GM10847 (cell line): ENCODE data around the gene TMX3.

Source experiments
- POLR2A ChIP-seq: IDR thresholded peaks from 2 replicates; pipeline ENCODE4 v1.6.1; 2011; ENCODE audit not compliant: insufficient read length; ENCODE audit errors: extremely low read depth

TMX3 gene

DNA sequence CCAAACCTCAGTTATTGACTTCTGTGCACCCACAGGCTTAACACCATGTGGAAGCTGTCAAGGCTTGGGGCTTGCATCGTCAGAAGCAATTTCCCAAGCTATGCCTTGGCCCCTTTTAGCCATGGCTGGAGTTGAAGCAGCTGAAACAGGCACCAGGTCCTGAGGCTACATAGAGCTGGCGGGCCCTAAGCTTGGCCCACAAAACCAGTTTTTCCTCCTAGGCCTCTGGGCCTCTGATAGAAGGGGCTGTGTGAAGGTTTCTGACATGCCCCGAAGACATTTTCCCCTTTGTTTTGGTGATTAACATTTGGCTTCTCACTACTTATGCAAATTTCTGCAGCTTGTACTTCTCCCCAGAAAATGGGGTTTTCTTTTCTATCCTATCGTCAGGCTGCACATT, 9.1 kb upstream of the TMX3 start:
- TF ChIP-seq POLR2A = no peak

DNA sequence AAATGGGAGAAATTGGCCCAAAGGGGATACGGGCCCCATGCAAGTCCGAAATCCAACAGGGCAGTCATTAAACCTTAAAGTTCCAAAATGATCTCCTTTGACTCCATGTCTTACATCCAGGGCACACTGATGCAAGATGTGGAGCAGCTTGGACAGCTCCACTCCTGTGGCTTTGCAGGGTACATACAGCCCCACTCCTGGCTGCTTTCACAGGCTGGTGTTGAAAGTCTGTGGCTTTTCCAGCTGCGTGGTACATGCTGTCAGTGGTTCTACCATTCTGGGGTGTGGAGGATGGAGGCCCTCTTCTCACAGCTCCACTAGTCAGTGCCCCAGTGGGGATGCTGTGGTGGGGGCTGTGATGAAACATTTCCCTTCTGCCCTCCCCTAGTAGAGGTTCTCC, 8.6 kb upstream of the TMX3 start:
- no peak for TF ChIP-seq POLR2A

DNA sequence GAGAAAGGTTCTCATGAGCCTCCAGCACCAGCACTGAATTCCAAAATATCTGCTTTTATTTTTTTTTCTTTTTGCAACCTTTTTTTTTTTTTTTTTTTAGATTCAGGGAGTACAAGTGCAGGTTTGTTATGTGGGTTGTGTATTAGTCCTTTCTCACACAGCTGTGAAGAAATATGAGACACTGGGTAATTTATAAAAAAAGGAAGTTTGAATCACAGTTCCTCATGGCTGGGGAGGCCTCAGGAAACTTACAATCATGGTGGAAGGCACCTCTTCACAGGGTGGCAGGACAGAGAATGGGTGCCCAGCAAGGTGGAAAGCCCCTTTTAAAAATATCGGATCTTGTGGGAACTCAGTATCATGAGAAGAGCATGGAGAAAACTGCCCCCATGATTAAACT, 7.9 kb upstream of the TMX3 start:
- TF ChIP-seq POLR2A = no peak

- no peak for TF ChIP-seq POLR2A
These were observed 7.0 kb upstream of the TMX3 start for GRCh38 chr18:68721681-68722583.

GRCh38 chr18:68714366-68714711, 569 bp downstream of the TMX3 start:
- no peak for TF ChIP-seq POLR2A

GRCh38 chr18:68713796-68714195, 1.1 kb downstream of the TMX3 start:
- TF ChIP-seq POLR2A = no peak

DNA sequence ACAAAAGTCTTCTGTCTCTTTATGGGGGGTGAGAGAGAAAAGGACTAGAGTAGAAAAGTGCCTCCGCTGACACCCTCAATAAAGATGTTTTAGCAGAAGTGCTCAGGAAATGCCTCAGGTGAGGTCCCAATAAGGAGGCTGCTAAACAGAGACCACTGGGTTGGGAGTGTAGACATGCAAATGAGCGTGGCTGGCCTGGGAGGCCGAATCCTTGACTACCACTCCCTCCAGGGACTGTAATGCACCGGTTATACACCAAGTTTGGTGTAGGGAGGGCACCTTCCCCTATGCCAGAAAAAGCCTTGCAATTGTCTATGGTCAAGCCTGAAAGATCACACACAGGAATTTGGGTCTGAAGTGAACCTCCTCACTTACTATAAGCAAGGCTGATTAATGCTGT, 1.8 kb downstream of the TMX3 start:
- TF ChIP-seq POLR2A = no peak

DNA sequence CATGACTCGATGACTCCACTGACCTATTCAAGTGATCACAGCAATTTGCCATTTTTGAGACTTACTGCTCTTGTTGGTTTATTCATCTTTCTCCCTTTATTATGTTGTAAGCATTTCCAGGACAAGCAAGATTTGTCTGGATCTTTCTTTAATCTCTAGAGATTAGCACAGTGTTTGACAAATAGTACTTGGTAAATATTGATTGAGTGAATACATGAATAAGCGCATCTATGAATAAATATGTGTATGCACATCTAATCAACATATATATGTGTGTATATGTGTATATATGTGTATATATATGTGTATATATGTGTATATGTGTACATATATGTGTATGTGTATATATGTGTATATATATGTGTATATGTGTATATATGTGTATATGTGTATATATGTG, 7.3 kb downstream of the TMX3 start:
- no peak for TF ChIP-seq POLR2A

- TF ChIP-seq POLR2A = no peak
These were observed 9.8 kb downstream of the TMX3 start for GRCh38 chr18:68705119-68705518.

DNA sequence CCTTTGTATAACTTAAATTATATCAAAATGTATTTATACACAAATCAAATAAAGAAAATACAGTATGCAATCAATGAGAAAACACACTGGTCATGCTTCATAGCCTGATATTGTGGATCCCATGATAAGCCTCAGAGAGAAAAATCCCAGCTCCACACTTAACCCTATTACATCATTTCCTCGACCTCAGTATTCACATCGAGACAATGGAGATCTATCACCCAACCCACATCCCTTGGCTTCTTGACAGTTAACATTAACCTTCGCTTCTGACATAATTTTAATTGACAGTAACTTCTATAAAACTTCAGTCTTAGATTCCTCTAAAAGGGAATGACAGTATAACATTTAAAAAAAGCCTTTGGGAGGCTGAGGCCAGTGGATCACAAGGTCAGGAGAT, 11.6 kb downstream of the TMX3 start:
- no peak for TF ChIP-seq POLR2A

DNA sequence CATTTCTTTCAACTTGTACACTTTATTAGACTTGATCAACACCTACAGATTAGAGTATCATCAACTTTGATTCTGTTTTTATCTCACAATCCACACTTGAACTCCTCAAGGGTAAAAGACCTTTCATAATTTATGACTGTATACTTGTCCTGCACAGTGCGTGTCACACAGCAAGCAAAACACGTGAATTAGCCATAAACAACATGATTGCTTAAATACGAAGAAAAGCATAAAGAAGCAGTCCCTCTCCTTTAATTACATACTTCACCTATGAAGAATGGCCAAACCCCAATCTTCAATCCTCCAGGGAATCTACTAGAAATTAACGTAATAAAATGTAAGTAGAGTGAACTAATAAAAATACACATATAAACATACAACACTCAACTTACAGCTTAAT, 13.6 kb downstream of the TMX3 start:
- no peak for TF ChIP-seq POLR2A

GRCh38 chr18:68699043-68699442, 15.9 kb downstream of the TMX3 start:
- no peak for TF ChIP-seq POLR2A

DNA sequence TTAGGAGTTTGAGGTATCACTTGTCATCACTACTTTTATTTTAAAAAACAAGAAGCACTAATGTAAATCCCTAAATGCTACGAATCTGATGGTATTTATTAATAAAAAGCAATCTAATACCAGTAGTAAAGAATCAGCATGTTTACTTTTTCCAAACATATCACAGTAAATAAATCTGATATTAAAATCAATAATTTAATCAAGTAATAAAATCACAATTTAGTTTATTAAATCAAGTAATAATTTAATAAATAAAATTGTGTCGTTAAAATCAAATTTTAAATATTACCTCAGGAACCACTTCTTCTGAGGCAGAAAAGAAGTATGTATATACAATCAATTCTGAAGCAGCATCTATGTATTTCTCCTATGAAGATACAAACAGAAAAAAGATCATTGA, 18.0 kb downstream of the TMX3 start:
- no peak for TF ChIP-seq POLR2A

DNA sequence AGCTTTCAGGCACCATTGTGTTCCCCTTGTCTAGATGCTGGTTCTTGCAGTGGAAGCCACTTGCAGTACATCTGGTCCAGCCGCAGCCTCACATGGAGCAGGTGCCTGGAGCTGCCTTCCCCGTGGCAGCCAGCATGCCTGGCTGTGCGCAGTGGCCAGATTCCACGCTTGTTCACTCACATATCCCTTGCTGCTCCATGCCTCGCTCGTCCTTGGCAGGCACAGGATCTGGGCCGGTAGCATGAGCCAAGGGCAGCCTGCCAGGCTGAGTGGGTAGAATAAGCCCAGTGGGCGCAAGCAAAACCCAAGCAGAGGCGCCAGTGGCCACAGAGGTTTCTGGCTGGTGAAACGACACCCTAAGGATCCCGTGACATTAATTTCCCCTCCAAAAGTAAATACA, 20.6 kb downstream of the TMX3 start:
- no peak for TF ChIP-seq POLR2A

DNA sequence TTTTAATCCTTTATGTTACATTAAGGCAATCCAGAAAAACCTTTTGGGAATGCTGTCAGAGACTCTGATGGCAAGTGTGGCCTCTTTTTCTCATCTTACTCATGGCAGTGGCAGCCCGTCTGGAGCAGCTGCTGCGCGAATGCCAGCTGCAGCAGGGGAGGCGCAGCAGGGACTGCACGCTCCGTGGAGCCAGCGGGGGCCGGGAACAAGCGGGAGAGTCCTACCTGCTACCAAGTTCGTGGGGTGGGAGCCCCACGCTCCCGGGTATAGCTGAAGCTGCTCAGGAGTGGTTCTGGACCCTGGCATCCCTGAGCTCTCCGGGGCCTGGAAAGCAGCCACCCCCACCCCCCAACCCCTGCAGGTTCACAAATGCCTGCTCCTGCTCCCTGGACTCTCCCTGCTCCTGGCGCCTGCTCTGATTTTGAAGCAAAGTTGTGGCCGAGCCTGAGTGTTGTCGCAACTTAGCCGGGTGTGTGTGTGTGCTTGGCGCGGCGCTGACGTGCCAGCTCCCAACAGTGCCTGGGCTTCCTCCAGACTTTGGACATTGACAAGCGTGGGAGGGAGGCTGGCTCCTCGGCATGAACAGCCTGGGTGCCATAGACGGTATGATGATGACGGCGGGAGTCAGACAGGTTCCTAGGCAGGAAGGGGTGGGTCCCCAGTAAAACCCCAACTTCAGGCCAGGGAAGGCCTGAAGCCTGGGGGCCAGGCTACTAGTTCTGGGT, 21.7 kb downstream of the TMX3 start:
- no peak for TF ChIP-seq POLR2A

DNA sequence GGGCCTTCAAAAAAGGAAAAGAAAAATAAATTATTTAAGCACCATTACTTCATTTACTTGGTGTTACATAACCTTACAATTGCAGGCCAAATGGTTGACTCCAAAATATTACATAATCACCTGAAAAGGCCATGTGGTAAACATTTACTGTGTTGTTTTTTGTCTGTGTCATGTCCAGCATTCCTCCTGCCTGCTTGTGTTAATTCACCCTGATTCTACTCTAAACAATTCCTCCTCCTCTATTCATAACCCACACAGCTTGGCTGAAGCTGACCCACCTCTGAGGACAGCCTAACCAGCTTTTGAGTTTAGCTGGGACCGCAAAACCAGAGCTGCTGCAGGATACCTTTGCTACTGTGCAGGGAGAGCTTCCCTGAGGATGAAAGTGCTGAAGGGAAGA, 35.4 kb downstream of the TMX3 start:
- no peak for TF ChIP-seq POLR2A

GRCh38 chr18:68676913-68677312, 38.0 kb downstream of the TMX3 start:
- no peak for TF ChIP-seq POLR2A
